ENCODE data around the gene VARS2.
A peak's percentile ranks its signal among the peaks of the same experiment; 100 is the strongest.
"Not testable (repeated sequence)": the region's sequence is repeated elsewhere in the genome, so short reads cannot be mapped to it uniquely, and the experiment has no call there.

The VARS2 gene

GRCh38 chr6:30898750-30899360 is 15.2 kb upstream of the VARS2 start:
- DNase-seq (ENCODE audit: low spot score): peak; percentile 16

- no peak for DNase-seq (ENCODE audit: low spot score)
Observed at GRCh38 chr6:30900863-30901417, 13.1 kb upstream of the VARS2 start.

DNA sequence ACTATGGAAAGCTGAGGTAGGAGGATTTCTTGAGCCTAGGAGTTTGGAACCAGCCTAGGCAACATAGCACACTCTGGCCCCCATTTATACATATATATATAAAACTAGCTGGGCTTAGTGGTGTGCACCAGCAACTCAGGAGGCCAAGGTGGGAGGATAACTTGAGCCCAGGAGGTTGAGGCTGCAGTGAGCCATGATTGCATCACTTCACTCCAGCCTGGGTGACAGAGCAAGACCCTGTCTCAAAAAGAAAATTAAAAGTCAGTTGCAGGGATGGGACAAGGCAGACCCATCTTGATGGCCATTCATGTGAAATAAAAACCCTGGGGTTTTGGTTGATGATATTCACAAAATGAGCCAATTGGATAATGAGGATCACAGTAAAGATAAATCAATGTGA is 12.6 kb upstream of the VARS2 start:
- no peak for DNase-seq (ENCODE audit: low spot score)

GRCh38 chr6:30902196-30902595 is 11.8 kb upstream of the VARS2 start:
- not testable (repeated sequence) for DNase-seq (ENCODE audit: low spot score)

GRCh38 chr6:30902709-30903108 is 11.3 kb upstream of the VARS2 start:
- DNase-seq (ENCODE audit: low spot score): no peak

GRCh38 chr6:30903236-30903635 is 10.8 kb upstream of the VARS2 start:
- DNase-seq (ENCODE audit: low spot score): no peak

DNA sequence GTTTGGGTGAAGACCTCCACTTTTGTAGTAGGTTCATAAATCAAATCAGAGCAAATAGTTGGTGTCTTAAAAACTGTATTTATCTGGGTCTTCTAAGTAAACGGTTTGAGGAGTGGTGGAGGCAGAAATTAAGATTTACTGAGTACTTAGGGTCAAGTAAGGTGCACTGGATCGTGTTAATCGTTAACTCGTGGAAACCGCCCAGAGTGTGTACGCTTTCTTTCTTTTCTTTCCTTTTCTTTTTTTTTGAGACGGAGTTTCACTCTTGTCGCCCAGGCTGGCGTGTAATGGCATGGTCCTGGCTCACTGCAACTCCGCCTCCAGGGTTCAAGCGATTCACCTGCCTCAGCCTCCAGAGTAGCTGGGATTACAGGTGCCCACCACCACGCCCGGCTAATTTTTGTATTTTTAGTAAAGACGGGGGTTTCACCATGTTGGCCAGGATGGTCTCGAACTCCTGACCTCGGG is 6.7 kb upstream of the VARS2 start:
- not testable (repeated sequence) for DNase-seq (ENCODE audit: low spot score)

- peak; percentile 91 for DNase-seq (ENCODE audit: low spot score)
Observed at GRCh38 chr6:30907758-30908591, 6.1 kb upstream of the VARS2 start, which contains the start of gene GTF2H4. Gene GTF2H4, plus strand, starts transcription at chr6:30908207.

- no peak for DNase-seq (ENCODE audit: low spot score)
Observed at GRCh38 chr6:30908700-30909099, 5.3 kb upstream of the VARS2 start.

DNA sequence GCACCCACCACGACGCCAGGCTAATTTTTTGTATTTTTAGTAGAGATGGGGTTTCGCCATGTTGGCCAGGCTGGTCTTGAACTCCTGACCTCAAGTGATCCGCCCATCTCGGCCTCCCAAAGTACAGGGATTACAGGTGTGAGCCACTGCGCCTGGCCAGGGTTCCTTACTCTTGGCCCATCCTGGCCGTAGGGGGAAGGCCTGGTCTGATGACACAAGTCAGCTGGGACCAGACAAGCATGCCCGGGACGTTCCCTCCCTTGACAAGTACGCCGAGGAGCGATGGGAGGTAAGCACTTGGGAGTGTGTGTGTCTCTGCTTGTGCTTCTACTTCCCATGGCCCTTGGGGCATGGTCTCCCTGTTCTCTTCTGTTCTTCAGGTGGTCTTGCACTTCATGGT is 3.6 kb upstream of the VARS2 start:
- not testable (repeated sequence) for DNase-seq (ENCODE audit: low spot score)

- no peak for DNase-seq (ENCODE audit: low spot score)
Observed at GRCh38 chr6:30912746-30913520, 1.1 kb upstream of the VARS2 start.

DNA sequence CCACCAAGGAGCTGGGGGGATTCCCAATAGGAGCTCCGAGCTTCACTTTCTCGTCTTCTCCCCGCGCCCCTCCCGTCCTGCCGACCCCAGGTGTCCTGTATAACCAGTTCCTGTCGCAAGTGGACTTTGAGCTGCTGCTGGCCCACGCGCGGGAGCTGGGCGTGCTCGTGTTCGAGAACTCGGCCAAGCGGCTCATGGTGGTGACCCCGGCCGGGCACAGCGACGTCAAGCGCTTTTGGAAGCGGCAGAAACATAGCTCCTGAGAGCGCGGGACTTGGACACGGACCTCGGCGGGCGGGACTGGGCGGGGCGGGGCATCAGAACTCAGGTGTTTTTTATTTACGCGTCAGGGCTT is 340 bp upstream of the VARS2 start:
- DNase-seq (ENCODE audit: low spot score): no peak

- no peak for DNase-seq (ENCODE audit: low spot score)
Observed at GRCh38 chr6:30914854-30915590, 984 bp downstream of the VARS2 start.

DNA sequence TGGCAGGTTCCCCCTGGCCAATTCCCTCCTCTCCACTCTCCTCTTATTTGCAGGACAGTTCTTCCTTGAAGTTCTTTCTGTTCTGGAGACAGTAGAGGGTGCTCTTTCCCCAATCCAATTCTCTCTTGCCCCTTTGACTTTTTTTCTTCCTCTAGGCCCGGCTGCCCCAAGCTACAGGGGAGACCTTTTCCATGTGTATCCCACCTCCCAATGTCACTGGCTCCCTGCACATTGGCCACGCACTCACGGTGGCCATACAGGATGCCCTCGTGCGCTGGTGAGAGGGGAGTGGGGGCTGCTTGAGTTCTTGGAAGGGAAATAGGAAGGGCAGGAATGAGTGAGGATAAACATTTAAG is 1.5 kb downstream of the VARS2 start:
- DNase-seq (ENCODE audit: low spot score): peak; percentile 76

- DNase-seq (ENCODE audit: low spot score): no peak
Observed at GRCh38 chr6:30917041-30917440, 3.0 kb downstream of the VARS2 start.

DNA sequence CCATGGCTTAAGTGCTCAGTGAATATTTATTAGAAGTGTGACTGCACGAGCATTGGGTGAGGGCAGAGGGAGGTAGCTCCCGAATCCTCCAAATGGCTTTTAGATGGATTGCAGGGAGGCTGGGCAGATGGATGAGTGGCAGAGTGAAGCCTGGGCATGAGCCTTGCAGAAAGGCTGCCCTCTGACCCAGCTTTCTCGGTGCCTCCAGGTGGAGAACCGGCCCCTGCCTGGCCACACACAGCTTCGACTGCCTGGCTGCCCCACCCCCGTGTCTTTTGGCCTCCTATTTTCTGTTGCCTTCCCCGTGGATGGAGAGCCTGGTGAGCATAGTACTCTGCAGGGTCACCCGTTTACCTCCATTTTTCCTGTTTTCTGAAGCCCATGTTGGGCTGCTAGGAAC is 3.4 kb downstream of the VARS2 start:
- no peak for DNase-seq (ENCODE audit: low spot score)

GRCh38 chr6:30918670-30919069 is 4.6 kb downstream of the VARS2 start:
- no peak for DNase-seq (ENCODE audit: low spot score)

- no peak for DNase-seq (ENCODE audit: low spot score)
Observed at GRCh38 chr6:30922447-30922852, 8.4 kb downstream of the VARS2 start.

- DNase-seq (ENCODE audit: low spot score): not testable (repeated sequence)
Observed at GRCh38 chr6:30924040-30924627, 10.1 kb downstream of the VARS2 start.

DNA sequence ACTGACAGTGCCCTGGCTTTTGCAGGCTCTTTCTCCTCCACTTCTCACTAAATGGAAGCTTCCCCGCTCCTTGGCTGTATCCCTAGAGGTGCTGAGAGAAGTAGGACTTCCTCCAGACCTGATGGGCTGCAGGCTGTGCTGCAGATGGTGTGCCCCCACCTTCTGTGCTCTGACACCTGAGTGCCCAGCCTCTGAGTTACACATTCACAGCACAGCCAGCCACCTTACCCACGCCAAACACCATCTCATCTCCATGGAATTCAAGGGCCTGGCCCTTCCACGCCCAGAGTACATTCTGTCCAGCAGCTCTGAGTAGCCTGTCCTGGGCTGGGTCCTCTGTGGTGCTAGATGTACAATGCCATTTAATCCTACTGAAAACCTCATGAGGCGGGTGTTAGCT is 12.6 kb downstream of the VARS2 start:
- DNase-seq (ENCODE audit: low spot score): no peak

GRCh38 chr6:30927080-30927479 is 13.0 kb downstream of the VARS2 start:
- DNase-seq (ENCODE audit: low spot score): not testable (repeated sequence)
